ENCODE results near the gene MCC.

DNA sequence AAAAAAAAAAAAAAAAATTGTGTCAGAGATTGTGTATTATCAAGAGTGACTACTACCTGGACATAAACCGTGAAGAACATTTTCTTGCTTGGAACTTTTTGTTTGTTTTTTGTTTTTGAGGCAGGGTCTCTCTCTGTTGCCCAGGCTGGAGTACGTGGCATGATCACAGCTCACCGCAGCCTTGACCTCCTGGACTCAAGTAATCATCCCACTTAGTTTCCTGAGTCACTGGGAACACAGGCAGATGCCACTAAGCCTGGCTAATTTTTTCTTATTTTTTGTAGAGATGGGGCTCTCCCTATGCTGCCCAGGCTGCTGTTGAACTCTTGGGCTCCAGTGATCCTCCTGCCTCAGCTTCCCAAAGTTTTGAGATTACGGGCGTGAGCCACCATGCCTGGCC is 485.8 kb downstream of the MCC start:
- TF ChIP-seq, protein P1, sequence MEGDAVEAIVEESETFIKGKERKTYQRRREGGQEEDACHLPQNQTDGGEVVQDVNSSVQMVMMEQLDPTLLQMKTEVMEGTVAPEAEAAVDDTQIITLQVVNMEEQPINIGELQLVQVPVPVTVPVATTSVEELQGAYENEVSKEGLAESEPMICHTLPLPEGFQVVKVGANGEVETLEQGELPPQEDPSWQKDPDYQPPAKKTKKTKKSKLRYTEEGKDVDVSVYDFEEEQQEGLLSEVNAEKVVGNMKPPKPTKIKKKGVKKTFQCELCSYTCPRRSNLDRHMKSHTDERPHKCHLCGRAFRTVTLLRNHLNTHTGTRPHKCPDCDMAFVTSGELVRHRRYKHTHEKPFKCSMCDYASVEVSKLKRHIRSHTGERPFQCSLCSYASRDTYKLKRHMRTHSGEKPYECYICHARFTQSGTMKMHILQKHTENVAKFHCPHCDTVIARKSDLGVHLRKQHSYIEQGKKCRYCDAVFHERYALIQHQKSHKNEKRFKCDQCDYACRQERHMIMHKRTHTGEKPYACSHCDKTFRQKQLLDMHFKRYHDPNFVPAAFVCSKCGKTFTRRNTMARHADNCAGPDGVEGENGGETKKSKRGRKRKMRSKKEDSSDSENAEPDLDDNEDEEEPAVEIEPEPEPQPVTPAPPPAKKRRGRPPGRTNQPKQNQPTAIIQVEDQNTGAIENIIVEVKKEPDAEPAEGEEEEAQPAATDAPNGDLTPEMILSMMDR (conservative IDR thresholded peaks at IDR 0.05 in 1 of 2, IDR thresholded peaks at IDR 0.05 in 1 of 2; ENCODE audit: low read depth in 1 of 2, low read length in 2 of 2), result no peak
- TF ChIP-seq EZH2 (IDR thresholded peaks at IDR 0.05; ENCODE audit: low read length, missing control alignments), result no peak
